ENCODE measurements around the gene BRD7. TPM values are rescaled to one million over a fixed set of nuclear protein-coding genes. Genes with fewer than 3 reads are reported as not detected.
A peak's percentile ranks its signal among the peaks of the same experiment; 100 is the strongest.

The BRD7 gene
- total RNA-seq, 1 donor from 2014 or later: 53.4 TPM

- intact Hi-C loops (cut with DNase I): no loop called here
- no peak for DNase-seq (ENCODE audit: low spot score)
These were observed 85.7 kb downstream of the BRD7 start for GRCh38 chr16:50282955-50283631.

GRCh38 chr16:50282010-50282538, 86.7 kb downstream of the BRD7 start:
- intact Hi-C loops (cut with DNase I): no loop called here

GRCh38 chr16:50281391-50282009, 87.3 kb downstream of the BRD7 start:
- DNase-seq (ENCODE audit: low spot score): no peak

More at GRCh38 chr16:50282010-50282538, 86.7 kb downstream of the BRD7 start:
- peak; percentile 93 for DNase-seq (ENCODE audit: low spot score)

DNA sequence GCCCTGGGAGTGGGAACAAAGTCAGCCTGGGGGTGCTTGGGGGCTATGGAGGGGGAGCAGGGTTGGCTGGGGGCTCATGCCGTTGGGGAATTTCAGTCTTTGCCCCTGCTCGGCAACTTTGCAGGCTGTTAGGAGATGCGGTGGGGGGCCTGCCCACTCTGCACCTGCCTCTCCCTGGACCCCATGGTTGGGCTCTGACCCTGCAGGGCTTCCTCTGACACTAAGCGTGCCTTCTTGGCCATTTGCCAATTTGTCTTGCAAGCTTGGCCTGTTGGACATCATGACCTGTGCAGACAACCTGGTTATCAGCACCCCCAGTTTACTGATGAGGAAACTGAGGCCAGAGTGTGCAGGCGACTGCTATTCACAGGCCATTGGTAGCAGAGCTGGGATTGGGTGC, 87.9 kb downstream of the BRD7 start:
- intact Hi-C loops (cut with DNase I): no loop called here
- no peak for DNase-seq (ENCODE audit: low spot score)

More at GRCh38 chr16:50281391-50282009, 87.3 kb downstream of the BRD7 start:
- intact Hi-C loops (cut with DNase I): no loop called here

DNA sequence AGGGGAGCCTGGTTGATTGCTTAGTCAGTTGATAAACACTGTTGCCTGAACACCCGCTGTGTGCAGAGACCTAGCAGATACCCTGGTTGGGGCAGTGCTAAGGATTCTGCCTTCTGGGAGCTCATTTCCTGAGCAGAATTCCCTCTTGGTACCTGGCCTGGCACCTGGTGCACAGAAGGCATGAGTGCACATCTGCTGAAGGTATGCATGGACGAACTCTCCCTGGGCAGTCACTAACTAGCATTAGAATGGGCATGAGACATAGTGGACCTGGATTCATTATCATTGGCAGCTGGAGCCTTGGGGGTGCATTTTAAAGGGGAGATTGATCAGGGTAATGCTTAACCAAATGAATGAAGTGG, 89.3 kb downstream of the BRD7 start:
- DNase-seq (ENCODE audit: low spot score): no peak
- intact Hi-C loops (cut with DNase I): no loop called here

DNA sequence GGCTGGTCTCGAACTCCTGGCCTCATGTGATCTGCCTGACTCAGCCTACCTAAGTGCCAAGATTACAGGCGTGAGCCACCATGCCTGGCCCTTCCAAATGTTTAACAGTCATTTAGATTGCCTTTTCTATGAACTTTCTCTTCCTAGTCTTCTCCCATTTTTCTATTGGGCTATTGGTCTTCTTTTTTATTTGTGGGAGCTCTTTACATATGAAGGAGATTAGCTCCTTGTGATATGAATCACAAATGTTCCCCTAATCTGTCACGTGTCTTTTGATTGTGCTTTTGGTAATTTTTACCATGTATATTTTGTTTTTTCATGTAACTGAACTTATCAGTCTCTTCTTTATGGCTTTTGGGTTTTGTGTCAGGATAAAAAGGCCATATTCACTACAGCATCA, 90.5 kb downstream of the BRD7 start:
- intact Hi-C loops (cut with DNase I): no loop called here

DNA sequence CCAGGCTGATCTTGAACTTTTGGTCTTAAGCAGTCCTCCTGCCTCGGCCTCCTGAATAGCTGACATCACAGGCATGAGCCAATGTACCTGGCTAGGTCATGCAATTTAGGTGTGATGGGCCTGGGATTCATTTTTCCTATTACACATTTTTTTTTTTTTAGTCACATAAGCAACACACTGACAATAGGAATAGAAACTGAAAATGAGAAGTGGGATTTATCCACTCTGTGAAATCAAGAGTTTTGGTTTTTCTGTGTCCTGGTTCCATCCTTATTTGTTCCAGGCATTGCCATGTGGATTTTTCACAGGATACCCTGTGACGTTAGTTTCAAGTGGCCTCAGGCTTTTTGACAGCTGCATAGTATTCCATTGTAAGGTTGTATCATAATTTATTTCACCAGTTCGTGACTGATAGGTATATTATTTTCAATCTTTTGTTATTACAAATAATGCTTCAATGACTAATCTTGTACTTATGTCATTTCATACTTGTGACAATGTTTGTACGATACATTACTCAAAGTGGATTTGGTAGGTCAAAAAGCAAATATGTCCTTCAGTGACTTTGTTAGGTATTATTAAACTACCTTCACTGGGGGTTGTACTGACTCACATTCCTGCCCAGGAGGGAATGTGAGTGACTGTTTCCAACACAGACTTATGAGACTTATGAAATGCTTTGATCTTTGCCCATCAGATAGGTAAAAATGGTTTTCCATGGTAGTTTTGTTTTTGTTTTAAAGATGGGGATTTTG, 91.8 kb downstream of the BRD7 start:
- DNase-seq (ENCODE audit: low spot score): no peak
- intact Hi-C loops (cut with DNase I): no loop called here

More for the DNA sequence above, 90.5 kb downstream of the BRD7 start:
- no peak for DNase-seq (ENCODE audit: low spot score)

DNA sequence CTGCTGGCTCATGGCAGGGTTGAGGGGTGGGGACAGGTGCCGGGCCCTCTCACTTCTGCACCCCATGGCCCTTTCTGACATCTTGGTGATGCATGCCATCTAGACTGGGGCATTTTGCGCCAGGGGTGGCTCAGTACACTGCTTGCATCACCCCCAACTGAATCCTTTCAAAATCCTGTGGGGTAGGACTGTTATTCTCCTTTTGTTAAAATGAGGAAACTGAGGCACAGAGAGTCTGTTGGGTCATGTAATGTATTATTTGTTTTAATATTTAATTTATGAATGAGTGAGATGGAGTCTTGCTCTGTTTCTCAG, 92.5 kb downstream of the BRD7 start:
- no peak for DNase-seq (ENCODE audit: low spot score)
- intact Hi-C loops (cut with DNase I): no loop called here

- peak; percentile 59 for DNase-seq (ENCODE audit: low spot score)
- intact Hi-C loops (cut with DNase I): no loop called here
These were observed 93.1 kb downstream of the BRD7 start for GRCh38 chr16:50275428-50276325.

DNA sequence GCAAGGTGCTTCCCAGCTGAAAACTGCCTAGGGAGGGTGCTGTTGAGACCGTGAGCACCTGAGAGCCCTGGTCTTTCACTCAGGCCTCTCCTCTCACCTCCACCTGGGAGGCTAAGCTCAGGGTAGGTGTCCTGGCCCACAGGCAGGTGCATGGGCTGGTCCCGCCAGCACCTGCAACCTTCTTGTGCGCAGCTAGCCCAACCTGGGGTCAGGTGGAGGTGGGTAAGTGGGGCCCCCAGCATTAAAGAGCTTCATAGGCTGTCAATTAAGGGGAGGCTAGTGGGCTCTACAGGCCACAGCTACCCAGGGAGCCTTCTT, 93.7 kb downstream of the BRD7 start:
- intact Hi-C loops (cut with DNase I): no loop called here
- no peak for DNase-seq (ENCODE audit: low spot score)

DNA sequence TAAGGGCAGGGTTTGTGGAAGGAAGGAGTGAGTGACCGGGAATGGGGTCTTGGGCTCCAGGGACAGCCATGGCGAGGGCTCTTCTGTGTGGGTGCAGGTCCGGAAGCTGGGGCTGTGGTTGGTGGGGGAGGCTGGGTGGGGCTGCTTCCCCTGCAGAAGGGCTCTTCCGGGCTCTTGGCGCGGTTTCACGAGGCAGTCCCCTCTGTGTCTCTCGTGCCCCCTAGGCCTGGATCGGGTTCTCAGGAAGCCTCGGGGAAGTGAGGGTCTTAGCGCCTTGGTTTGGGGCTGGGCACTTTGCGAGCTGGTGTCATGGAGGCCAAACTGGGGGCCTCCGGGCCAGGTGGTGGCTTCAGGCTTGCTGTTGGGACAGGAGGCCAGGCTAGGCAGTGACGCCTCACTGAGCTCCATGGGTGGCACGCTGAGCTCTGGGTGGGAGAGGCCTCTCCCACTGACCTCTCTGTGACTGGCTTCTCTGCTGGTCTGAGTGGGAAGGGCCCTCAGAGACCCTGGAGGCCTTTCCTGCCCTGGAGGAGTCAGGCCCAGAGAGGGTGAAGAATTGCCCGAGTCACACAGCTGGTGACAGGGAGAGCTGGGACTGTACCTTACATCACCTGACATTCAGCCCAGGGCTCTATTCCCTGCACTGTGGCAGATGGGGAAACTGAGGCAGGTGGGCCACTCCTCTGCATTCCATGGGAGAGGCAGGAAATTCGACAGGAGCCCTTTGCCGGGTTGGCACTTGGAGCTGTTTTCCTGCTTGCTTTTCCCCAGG, 94.3 kb downstream of the BRD7 start:
- intact Hi-C loops (cut with DNase I): no loop called here
- no peak for DNase-seq (ENCODE audit: low spot score)

- intact Hi-C loops (cut with DNase I): no loop called here
- peak; percentile 81 for DNase-seq (ENCODE audit: low spot score)
These were observed 94.9 kb downstream of the BRD7 start for GRCh38 chr16:50273888-50274325.

GRCh38 chr16:50273382-50273690, 95.5 kb downstream of the BRD7 start:
- no peak for DNase-seq (ENCODE audit: low spot score)
- intact Hi-C loops (cut with DNase I): no loop called here

- intact Hi-C loops (cut with DNase I): no loop called here
- DNase-seq (ENCODE audit: low spot score): no peak
These were observed 96.0 kb downstream of the BRD7 start for GRCh38 chr16:50272687-50273381.

GRCh38 chr16:50272111-50272571, 96.6 kb downstream of the BRD7 start:
- intact Hi-C loops (cut with DNase I): no loop called here
- DNase-seq (ENCODE audit: low spot score): peak; percentile 69

DNA sequence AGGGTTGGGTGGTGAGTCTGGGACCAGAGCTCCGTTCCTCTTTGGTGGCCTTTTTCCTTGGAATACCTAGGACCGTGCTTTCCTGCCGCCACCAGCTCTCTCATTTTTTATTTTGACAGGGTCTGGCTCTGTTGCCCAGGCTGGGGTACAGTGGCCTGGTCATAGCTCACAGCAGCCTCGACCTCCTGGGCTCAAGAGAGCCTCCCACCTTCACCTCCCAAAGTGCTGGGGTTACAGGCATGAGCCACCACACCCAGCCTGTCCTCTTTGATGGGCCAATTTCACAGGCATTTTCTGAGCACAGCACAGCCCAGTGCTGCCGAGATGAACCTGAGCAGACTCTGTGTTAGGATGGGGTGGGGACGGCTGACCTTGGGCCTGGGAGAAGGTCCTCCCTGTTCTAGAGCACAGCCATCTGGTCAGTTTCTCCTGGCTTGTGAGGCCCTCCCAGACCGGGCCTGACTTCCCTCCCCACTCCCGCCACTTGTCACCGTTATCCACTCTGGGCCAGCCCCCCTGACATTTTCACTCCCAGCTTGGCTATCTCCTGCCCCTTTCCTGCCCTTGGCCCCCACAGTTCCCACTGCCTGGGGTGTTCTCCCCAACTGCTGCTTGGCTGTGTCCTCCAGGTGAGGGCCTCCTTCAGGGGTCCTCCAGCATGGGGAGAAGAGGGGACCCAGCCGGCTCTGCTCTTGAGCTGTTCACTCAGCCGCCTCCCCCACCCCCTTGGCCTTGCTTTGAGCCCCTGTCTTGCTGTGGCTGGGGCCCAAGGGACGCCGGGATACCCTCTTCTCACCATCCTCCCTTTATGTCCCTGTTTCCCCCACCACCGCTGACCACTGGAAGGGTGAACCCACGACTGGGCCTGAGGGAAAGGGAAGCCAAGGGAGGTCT, 97.4 kb downstream of the BRD7 start:
- intact Hi-C loops (cut with DNase I): no loop called here
- peak; percentile 68 for DNase-seq (ENCODE audit: low spot score)

- intact Hi-C loops (cut with DNase I): no loop called here
- DNase-seq (ENCODE audit: low spot score): no peak
These were observed 98.2 kb downstream of the BRD7 start for GRCh38 chr16:50270510-50271147.

Data from cardiac septum (tissue), 1 donor.